Breast epithelium (tissue), 3 donors: ENCODE measurements around the gene ZNF667.

Experiments used
- POLR2A ChIP-seq: fragments of 450-650 bp; IDR thresholded peaks from one replicate; pipeline ENCODE4 v1.6.1; 2016; ENCODE audit warnings: antibody characterized with exemption, mild to moderate bottlenecking, moderate library complexity
- POLR2AphosphoS5 ChIP-seq, 3 donors: sonication (generic); formaldehyde crosslinking; IDR thresholded peaks; one replicate each; pipeline ENCODE4 v1.6.1; 2017; ENCODE audit warnings: antibody characterized with exemption in 3 of 3
- TF ChIP-seq, protein P1 (sequence below), 3 donors: fragments of 450-650 bp; IDR thresholded peaks; one replicate each; pipeline ENCODE4 v1.5.1; 2016 to 2017; ENCODE audit warnings: antibody characterized with exemption in 3 of 3, mild to moderate bottlenecking in 3 of 3, moderate library complexity in 3 of 3

DNA sequence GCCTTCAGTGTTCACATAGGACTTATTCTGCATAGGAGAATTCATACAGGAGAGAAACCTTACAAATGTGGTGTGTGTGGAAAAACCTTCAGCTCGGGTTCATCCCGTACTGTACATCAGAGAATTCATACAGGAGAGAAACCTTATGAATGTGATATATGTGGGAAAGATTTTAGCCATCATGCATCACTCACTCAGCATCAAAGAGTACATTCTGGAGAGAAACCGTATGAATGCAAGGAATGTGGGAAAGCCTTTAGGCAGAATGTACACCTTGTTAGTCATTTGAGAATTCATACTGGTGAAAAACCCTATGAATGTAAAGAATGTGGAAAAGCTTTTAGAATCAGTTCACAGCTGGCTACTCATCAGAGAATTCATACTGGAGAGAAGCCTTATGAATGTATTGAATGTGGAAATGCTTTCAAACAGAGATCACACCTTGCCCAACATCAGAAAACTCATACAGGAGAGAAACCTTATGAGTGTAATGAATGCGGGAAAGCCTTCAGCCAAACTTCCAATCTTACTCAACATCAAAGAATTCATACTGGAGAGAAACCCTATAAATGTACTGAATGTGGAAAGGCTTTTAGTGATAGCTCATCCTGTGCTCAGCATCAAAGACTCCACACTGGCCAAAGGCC is 48.2 kb upstream of the ZNF667 start:
- TF ChIP-seq, protein P1, sequence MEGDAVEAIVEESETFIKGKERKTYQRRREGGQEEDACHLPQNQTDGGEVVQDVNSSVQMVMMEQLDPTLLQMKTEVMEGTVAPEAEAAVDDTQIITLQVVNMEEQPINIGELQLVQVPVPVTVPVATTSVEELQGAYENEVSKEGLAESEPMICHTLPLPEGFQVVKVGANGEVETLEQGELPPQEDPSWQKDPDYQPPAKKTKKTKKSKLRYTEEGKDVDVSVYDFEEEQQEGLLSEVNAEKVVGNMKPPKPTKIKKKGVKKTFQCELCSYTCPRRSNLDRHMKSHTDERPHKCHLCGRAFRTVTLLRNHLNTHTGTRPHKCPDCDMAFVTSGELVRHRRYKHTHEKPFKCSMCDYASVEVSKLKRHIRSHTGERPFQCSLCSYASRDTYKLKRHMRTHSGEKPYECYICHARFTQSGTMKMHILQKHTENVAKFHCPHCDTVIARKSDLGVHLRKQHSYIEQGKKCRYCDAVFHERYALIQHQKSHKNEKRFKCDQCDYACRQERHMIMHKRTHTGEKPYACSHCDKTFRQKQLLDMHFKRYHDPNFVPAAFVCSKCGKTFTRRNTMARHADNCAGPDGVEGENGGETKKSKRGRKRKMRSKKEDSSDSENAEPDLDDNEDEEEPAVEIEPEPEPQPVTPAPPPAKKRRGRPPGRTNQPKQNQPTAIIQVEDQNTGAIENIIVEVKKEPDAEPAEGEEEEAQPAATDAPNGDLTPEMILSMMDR (IDR thresholded peaks at IDR 0.05) = no peak
- no peak for TF ChIP-seq POLR2A
- no peak for TF ChIP-seq POLR2AphosphoS5 (IDR thresholded peaks at IDR 0.05)
